K562 (cell line): Measurements from ENCODE around the gene MYMK. TPM values are rescaled to one million over a fixed set of nuclear protein-coding genes. Genes with fewer than 3 reads are reported as not detected.

ENCODE experiments used
- ATAC-seq: fragments of 200-7000 bp; cut with Tn5 transposase; 3 replicates; pipeline ENCODE4 v1.9.1; 2020; ENCODE audit warnings: moderate library complexity
- BruUV-seq: library from RNA; stranded (reverse); fragments of 400-500 nt; replicated peaks from 2 replicates; lab custom pipeline; 2021; lab: Mats Ljungman, UMichigan
- CTCF ChIA-PET: fragments of 300-600 bp; formaldehyde crosslinking; extraction: SDS; loops from one replicate; lab custom pipeline; 2021; ENCODE audit warnings: low intra/inter-chr PET ratio; lab: Yijun Ruan, JAX
- POLR2A ChIA-PET: fragments of 300-600, 350-650 bp; sonication (Branson Sonifier 250); formaldehyde crosslinking; extraction: SDS; loops from one replicate; lab custom pipeline; 2021; ENCODE audit warnings: antibody characterized with exemption, inconsistent platforms; lab: Yijun Ruan, JAX
- DNase-seq, 4 experiments: peaks; one replicate each; pipeline versions ENCODE4 v3.0.0 to v3.0.0-alpha.2; 2011 to 2018; ENCODE audit warnings: low spot score in 3 of 4, mixed read lengths in 3 of 4; ENCODE audit errors: extremely low read depth in 1 of 4
- FAIRE-seq: peaks from 2 replicates; lab custom pipeline; 2011; peaks lifted over from hg19 to GRCh38; lab: Jason Lieb, UNC
- H2AFZ ChIP-seq: 2 replicates; pipeline ENCODE4 v1.6.0; 2011; ENCODE audit warnings: low read depth, low read length, control low read depth, inconsistent platforms
- H3K27ac ChIP-seq: fragments of 200-600 bp; 3 replicates; pipeline ENCODE4 v1.8.0; 2011; ENCODE audit warnings: low read depth, mild to moderate bottlenecking, control low read depth, inconsistent platforms, low read length, moderate library complexity, mixed read lengths; ENCODE audit errors: extremely low read depth
- H3K27me3 ChIP-seq, 2 experiments: fragments of 300-600 bp in 1 of 2; 2 replicates in 1 of 2; 3 replicates in 1 of 2; pipeline versions ENCODE4 v1.6.0 to v1.8.0; 2011; ENCODE audit warnings: inconsistent platforms in 2 of 2, low read length in 2 of 2, mild to moderate bottlenecking in 1 of 2, mixed read lengths in 1 of 2, moderate library complexity in 1 of 2; ENCODE audit not compliant: control insufficient read depth in 2 of 2, insufficient read depth in 2 of 2
- H3K36me3 ChIP-seq: fragments of 300-600 bp; 3 replicates; pipeline ENCODE4 v1.8.0; 2011; ENCODE audit warnings: mild to moderate bottlenecking, low read length, inconsistent platforms; ENCODE audit not compliant: control insufficient read depth, insufficient read depth
- H3K4me1 ChIP-seq, 2 experiments: fragments of 200-600 bp in 1 of 2; replicated peaks in 1 of 2; 2 replicates in 1 of 2; 3 replicates in 1 of 2; pipeline versions ENCODE4 v1.5.1 to v1.8.0; 2011; ENCODE audit warnings: inconsistent platforms in 2 of 2, low read length in 2 of 2, mild to moderate bottlenecking in 1 of 2, mixed read lengths in 1 of 2, moderate library complexity in 1 of 2; ENCODE audit not compliant: control insufficient read depth in 2 of 2, insufficient read depth in 2 of 2
- H3K4me2 ChIP-seq: 2 replicates; pipeline ENCODE4 v1.6.1; 2011; ENCODE audit warnings: low read length, control low read depth, inconsistent platforms, mixed read lengths; ENCODE audit not compliant: insufficient read depth
- H3K4me3 ChIP-seq: fragments of 200-600 bp; sonication (generic), shearing (Covaris generic); 2 replicates; pipeline ENCODE4 v1.5.1; 2016; ENCODE audit warnings: control low read depth, inconsistent platforms
- H3K79me2 ChIP-seq: fragments of 200-600 bp; 3 replicates; pipeline ENCODE4 v1.8.0; 2011; ENCODE audit warnings: low read length, inconsistent platforms; ENCODE audit not compliant: control insufficient read depth, insufficient read depth
- H3K9ac ChIP-seq, 2 experiments: 2 replicates each; pipeline versions ENCODE4 v1.6.0 to v1.6.1; 2011; ENCODE audit warnings: low read depth in 2 of 2, low read length in 2 of 2, control low read depth in 1 of 2, inconsistent platforms in 1 of 2, mild to moderate bottlenecking in 1 of 2, mixed read lengths in 1 of 2; ENCODE audit not compliant: insufficient read depth in 1 of 2
- H3K9me1 ChIP-seq: one replicate; pipeline ENCODE4 v1.6.0; 2011; ENCODE audit warnings: inconsistent platforms, mild to moderate bottlenecking, low read length, moderate library complexity; ENCODE audit not compliant: control insufficient read depth, insufficient read depth
- H3K9me3 ChIP-seq: replicated peaks from 2 replicates; pipeline ENCODE4 v1.5.1; 2011; ENCODE audit warnings: low read depth, low read length, inconsistent platforms; ENCODE audit not compliant: control insufficient read depth, insufficient read depth
- H4K20me1 ChIP-seq: replicated peaks from 2 replicates; pipeline ENCODE4 v1.6.1; 2011; ENCODE audit warnings: low read length, inconsistent platforms, mixed read lengths; ENCODE audit not compliant: control insufficient read depth, insufficient read depth
- EGR1 ChIP-seq: fragments of 450-650 bp; conservative IDR thresholded peaks from 2 replicates; pipeline ENCODE4 v1.6.1; 2017; ENCODE audit warnings: mild to moderate bottlenecking
- RFX1 ChIP-seq: fragments of 450-650 bp; IDR thresholded peaks from 2 replicates; pipeline ENCODE4 v1.6.1; 2016; ENCODE audit warnings: mild to moderate bottlenecking, moderate library complexity
- ZFP36 ChIP-seq: fragments of 150-350 bp; IDR thresholded peaks from 2 replicates; pipeline ENCODE4 v1.6.1; 2018; ENCODE audit warnings: low read length, low read depth; ENCODE audit not compliant: partially characterized antibody
- ZFX ChIP-seq: sonication (generic); formaldehyde crosslinking; IDR thresholded peaks from 2 replicates; pipeline ENCODE4 v1.8.0; 2022; ENCODE audit warnings: mild to moderate bottlenecking, missing genetic modification reagents, moderate library complexity
- ZNF507 ChIP-seq: conservative IDR thresholded peaks from 2 replicates; pipeline ENCODE4 v1.6.1; 2017; ENCODE audit warnings: missing genetic modification characterization, missing compliant biosample characterization
- WGBS: fragments of 100-300 bp; shearing (Covaris generic); methylation state at CpG from one replicate; pipeline ENCODE4 v1.1.6; 2016; ENCODE audit warnings: low coverage, mixed read lengths; ENCODE audit not compliant: insufficient coverage; ENCODE audit errors: missing lambda C conversion rate; 5-methylcytosine and 5-hydroxymethylcytosine counted together
- in situ Hi-C: fragments of 300-500 bp; cut with MboI; formaldehyde crosslinking; loops from 4 replicates; pipeline ENCODE4 v1.15.0; 2018; ENCODE audit warnings: inconsistent platforms, mixed read lengths
- intact Hi-C: fragments of 100-400 bp; cut with micrococcal nuclease; formaldehyde crosslinking; loops from 2 replicates; pipeline ENCODE4 v1.14.2; 2022
- polyA plus RNA-seq, 8 experiments: library from polyadenylated mRNA; depleted of rRNA in 4 of 8; stranded (reverse) in 5 of 8; unstranded in 3 of 8; fragments of >200 nt; fragmentation: Nextera tagmentation in 2 of 8; fragmentation: Illumina TruSeq in 1 of 8; extraction: Ambion mirVana in 2 of 8; extraction: Trizol in 1 of 8; gene quantifications; 2 replicates each; pipeline versions ENCODE4 v1.2.1 to v1.2.3, GENCODE V29; 2011 to 2014; ENCODE audit warnings: inconsistent platforms in 1 of 8, missing spikeins in 1 of 8
- total RNA-seq, 7 experiments: library from RNA; depleted of rRNA in 6 of 7; stranded (reverse); fragments of >200 nt in 6 of 7; fragmentation: Illumina TruSeq in 2 of 7; extraction: Trizol in 2 of 7; gene quantifications; 2 replicates each; pipeline versions ENCODE4 v1.2.1 to v1.2.3, GENCODE V29; 2011 to 2021; ENCODE audit warnings: low replicate concordance in 1 of 7

Gene MYMK
- total and polyA plus RNA-seq, 9 of the 15 experiments (the other 6 are each of a cell fraction or from before 2014, with no cell fraction given) = not detected

- intact Hi-C loops = no loop called here
These were observed 10.6 kb upstream of the MYMK start for GRCh38 chr9:133535306-133535877.

GRCh38 chr9:133534346-133535291, 9.9 kb upstream of the MYMK start, which contains the start of gene ADAMTSL2:
Gene ADAMTSL2, plus strand, starts transcription at chr9:133534704. Its CDS starts 2,009 bp downstream, at chr9:133536713.
- TF ChIP-seq ZFX (CRISPR knock-in tag) (no peak), EGR1 (peak; percentile 30; the same call in 1 of the 2 replicates)
- peaks cover 0 to 35% of the 10 kb centered on the region in 2 experiments; a peak in 2 of 5 replicates for H3K4me1 ChIP-seq
- no peak within 1 kb of the TSS for H3K4me3 ChIP-seq
- CTCF ChIA-PET = no interaction called here
- H3K79me2 ChIP-seq = no peaks in the 10 kb centered on the region
- intact Hi-C loops (no loop called here), in situ Hi-C loops (loop anchor here (5.0 kb wide), 1 partner anchor 198 kb away; no protein-coding TSS in a partner anchor)
- no peak within 1 kb of the TSS for H3K27ac ChIP-seq
- ATAC-seq = peak; percentile 18; the same call in 1 of the 3 replicates
- no peaks in the 10 kb centered on the region for H3K36me3 ChIP-seq
- no peak within 1 kb of the TSS for H3K9ac ChIP-seq
- no peak within 1 kb of the TSS for H3K4me2 ChIP-seq
- peaks cover 34% of the 10 kb centered on the region for H4K20me1 ChIP-seq
- 3% methylated on average over 28 of the region's 70 CpGs for WGBS
- no peak within 1 kb of the TSS for H2AFZ ChIP-seq
- H3K9me1 ChIP-seq = no peaks in the 10 kb centered on the region
- H3K27me3 ChIP-seq = peaks cover 40 to 93% of the 10 kb centered on the region in 2 experiments; a peak in 4 of 5 replicates
- no TSS peak for BruUV-seq
- peak in 3 of 4 experiments; percentile 26 to 53 (median 40) for DNase-seq
- POLR2A ChIA-PET = interaction anchor here (1.2 kb wide), 1 partner anchor 9 kb away, joined by 4 read pairs; no protein-coding TSS in a partner anchor
- H3K9me3 ChIP-seq = no peaks in the 10 kb centered on the region
- FAIRE-seq = no peak

More at GRCh38 chr9:133535306-133535877, 10.6 kb upstream of the MYMK start:
- BruUV-seq = no TSS peak
- TF ChIP-seq RFX1 (no peak), ZFP36 (peak; percentile 50), ZNF507 (tag) (no peak)
- TF ChIP-seq, all 486 proteins: peak for 1
- ATAC-seq (no peak), FAIRE-seq (no peak), DNase-seq (no peak)
- H4K20me1 ChIP-seq = peaks cover 29% of the 10 kb centered on the region
- in situ Hi-C loops = loop anchor here (5.0 kb wide), 1 partner anchor 197 kb away; no protein-coding TSS in a partner anchor
- H3K27me3 ChIP-seq = peaks cover 41 to 93% of the 10 kb centered on the region in 2 experiments; a peak in 4 of 5 replicates
- H3K9ac ChIP-seq = no peak overlapping the region
- no peaks in the 10 kb centered on the region for H3K36me3 ChIP-seq
- H3K27ac ChIP-seq = no peak overlapping the region
- 2% methylated on average over 9 of the region's 13 CpGs for WGBS
- H3K79me2 ChIP-seq = no peaks in the 10 kb centered on the region
- no peak overlapping the region for H3K4me2 ChIP-seq
- CTCF ChIA-PET = no interaction called here
- H2AFZ ChIP-seq = no peak overlapping the region
- no peak overlapping the region for H3K4me3 ChIP-seq
- no peaks in the 10 kb centered on the region for H3K9me1 ChIP-seq
- H3K9me3 ChIP-seq = no peaks in the 10 kb centered on the region
- POLR2A ChIA-PET = interaction anchor here (0.5 kb wide), 1 partner anchor 175 kb away, joined by 3 read pairs; no protein-coding TSS in a partner anchor
- H3K4me1 ChIP-seq = peaks cover 0 to 41% of the 10 kb centered on the region in 2 experiments; a peak in 3 of 5 replicates
